Measurements from ENCODE around the gene STYXL2. TPM values are rescaled to one million over a fixed set of nuclear protein-coding genes. Genes with fewer than 3 reads are reported as not detected.

The STYXL2 gene
- total and polyA plus RNA-seq, 2 of the 8 experiments (the other 6 are each of a cell fraction or from before 2014, with no cell fraction given), result 0.09 to 0.22 TPM

DNA sequence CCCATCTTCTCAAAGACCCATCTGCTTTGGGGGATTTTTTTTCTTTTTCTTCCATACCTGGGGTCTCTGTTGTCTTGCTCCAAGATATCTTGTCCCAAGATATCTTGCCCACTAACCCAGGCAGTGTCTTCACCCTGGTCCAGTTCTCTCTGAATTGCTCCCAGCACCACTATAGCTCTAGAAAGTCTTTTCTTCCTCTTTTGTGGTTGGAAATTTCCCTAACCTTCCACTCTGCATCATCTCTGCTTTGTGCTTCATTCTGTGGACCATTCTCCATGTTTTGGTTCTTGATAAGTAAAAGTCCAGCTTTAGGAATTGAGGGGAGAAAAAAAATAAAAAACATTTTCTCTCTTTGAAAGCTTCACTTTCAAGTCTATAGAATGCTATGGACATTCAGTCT lies 20.9 kb downstream of the STYXL2 start:
- Histone ChIP-seq H3K79me2 (ENCODE audit: control insufficient read depth in 1 of 2, insufficient read depth in 2 of 2, low read length in 2 of 2) (no peaks in the 10 kb centered on the region), H3K9ac (replicated peaks in 1 of 4; ENCODE audit: extremely low read depth in 1 of 4, low read depth in 3 of 4, low read length in 3 of 4) (no peak overlapping the region), H3K27ac (ENCODE audit: low read depth, low read length) (no peak overlapping the region), H3K4me2 (ENCODE audit: insufficient read depth in 1 of 2, low read depth in 2 of 2, low read length in 2 of 2) (no peak overlapping the region), H3K56ac (replicated peaks; ENCODE audit: insufficient read length, low read depth, low read length) (no peak overlapping the region), H2BK20ac (ENCODE audit: low read length) (no peak overlapping the region), H2BK5ac (ENCODE audit: low read depth, low read length) (no peak overlapping the region), H3K4me3 (ENCODE audit: extremely low read depth in 1 of 4, insufficient read depth in 2 of 4, low read depth in 3 of 4, low read length in 4 of 4) (no peak overlapping the region), H3K18ac (ENCODE audit: extremely low read depth, low read length) (no peak overlapping the region), H3K4ac (replicated peaks; ENCODE audit: insufficient read length, low read depth, low read length) (no peak overlapping the region), H4K5ac (ENCODE audit: insufficient read length, low read depth, low read length) (no peak overlapping the region), H3K4me1 (replicated peaks in 1 of 4; ENCODE audit: control insufficient read depth in 3 of 4, insufficient read depth in 4 of 4, low read length in 3 of 4) (0 out of 7 replicates have a peak, but pooled peaks cover 0 to 3% (median 0%) of the 10 kb centered on the region in 4 experiments), H3K27me3 (replicated peaks in 1 of 4; ENCODE audit: control insufficient read depth in 3 of 4, extremely low read depth in 1 of 4, insufficient read depth in 3 of 4, low read length in 3 of 4) (no peaks in the 10 kb centered on the region), H4K8ac (ENCODE audit: extremely low read depth, insufficient read depth, low read length) (no peak overlapping the region), H3K23me2 (ENCODE audit: low read depth, low read length) (no peaks in the 10 kb centered on the region), H3K79me1 (ENCODE audit: low read depth, low read length) (no peaks in the 10 kb centered on the region), H2BK15ac (ENCODE audit: low read length) (no peak overlapping the region), H3K23ac (ENCODE audit: insufficient read length) (no peak overlapping the region), H2AFZ (ENCODE audit: low read length) (no peak overlapping the region), H2BK120ac (replicated peaks; ENCODE audit: low read depth, low read length) (no peak overlapping the region), H2BK12ac (ENCODE audit: low read depth, low read length) (no peak overlapping the region), H2AK5ac (ENCODE audit: low read depth, low read length) (no peak overlapping the region), H4K20me1 (replicated peaks in 1 of 2; ENCODE audit: control insufficient read depth in 1 of 2, insufficient read depth in 2 of 2, low read length in 2 of 2) (no peaks in the 10 kb centered on the region), H3K9me3 (ENCODE audit: insufficient read depth in 2 of 2, low read depth in 1 of 2, low read length in 1 of 2) (no peaks in the 10 kb centered on the region), H3K14ac (ENCODE audit: insufficient read length) (no peak overlapping the region), H4K91ac (replicated peaks; ENCODE audit: insufficient read length, low read length) (no peak overlapping the region), H3K36me3 (ENCODE audit: control insufficient read depth in 2 of 4, insufficient read depth in 4 of 4, low read length in 3 of 4) (no peaks in the 10 kb centered on the region)
- ChIA-PET POLR2A (ENCODE audit: partially characterized antibody) (interaction anchor here (1.1 kb wide), 1 partner anchor 107 kb away, joined by 4 read pairs; no protein-coding TSS in a partner anchor), CTCF (ENCODE audit: partially characterized antibody) (interaction anchor here (0.9 to 1.3 kb wide), 3 partner anchors 10 to 34 kb away, joined by 3 read pairs; no protein-coding TSS in a partner anchor)
- FAIRE-seq (no peak), DNase-seq (ENCODE audit: low read depth in 1 of 2, low spot score in 2 of 2) (no peak)
- TF ChIP-seq SIN3A (conservative IDR thresholded peaks at IDR 0.05 in 1 of 2, IDR thresholded peaks at IDR 0.05 in 1 of 2; ENCODE audit: low read depth in 1 of 2, low read length in 2 of 2) (no peak), HDAC6 (IDR thresholded peaks at IDR 0.05; ENCODE audit: low read depth, low read length) (no peak), CHD2 (IDR thresholded peaks at IDR 0.05; ENCODE audit: low read length) (no peak), HDAC2 (IDR thresholded peaks at IDR 0.05; ENCODE audit: borderline replicate concordance in 1 of 2, low read depth in 2 of 2, low read length in 2 of 2) (no peak)
- TF ChIP-seq, protein P1, sequence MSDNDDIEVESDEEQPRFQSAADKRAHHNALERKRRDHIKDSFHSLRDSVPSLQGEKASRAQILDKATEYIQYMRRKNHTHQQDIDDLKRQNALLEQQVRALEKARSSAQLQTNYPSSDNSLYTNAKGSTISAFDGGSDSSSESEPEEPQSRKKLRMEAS (IDR thresholded peaks at IDR 0.05), result no peak
- TF ChIP-seq, protein P2, sequence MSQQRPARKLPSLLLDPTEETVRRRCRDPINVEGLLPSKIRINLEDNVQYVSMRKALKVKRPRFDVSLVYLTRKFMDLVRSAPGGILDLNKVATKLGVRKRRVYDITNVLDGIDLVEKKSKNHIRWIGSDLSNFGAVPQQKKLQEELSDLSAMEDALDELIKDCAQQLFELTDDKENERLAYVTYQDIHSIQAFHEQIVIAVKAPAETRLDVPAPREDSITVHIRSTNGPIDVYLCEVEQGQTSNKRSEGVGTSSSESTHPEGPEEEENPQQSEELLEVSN (IDR thresholded peaks at IDR 0.05), result no peak
